Stimulated activated CD4-positive, alpha-beta T cell treated with anti-CD3 and anti-CD28 coated beads, Interleukin-1b, Interleukin-23, amount 100 ng/mL, for 4 hours (primary cell): ENCODE results near the gene DVL1.
A peak's percentile ranks its signal among the peaks of the same experiment; 100 is the strongest.
"Not testable (repeated sequence)": the region's sequence is repeated elsewhere in the genome, so short reads cannot be mapped to it uniquely, and the experiment has no call there.

Source experiments
- DNase-seq, 2 donors: peaks; one replicate each; pipeline ENCODE4 v3.0.0-alpha.2; 2020; ENCODE audit warnings: low read depth in 2 of 2

Gene DVL1

GRCh38 chr1:1373815-1374588 is 24.8 kb upstream of the DVL1 start:
- no peak for DNase-seq

GRCh38 chr1:1373051-1373814 is 24.0 kb upstream of the DVL1 start:
- no peak for DNase-seq

GRCh38 chr1:1371746-1372711 is 22.8 kb upstream of the DVL1 start:
- DNase-seq, result peak; percentile 71 to 76

GRCh38 chr1:1371364-1371745 is 22.1 kb upstream of the DVL1 start:
- no peak for DNase-seq

- no peak for DNase-seq
These were observed 21.6 kb upstream of the DVL1 start for GRCh38 chr1:1370771-1371300.

GRCh38 chr1:1370094-1370493 is 20.9 kb upstream of the DVL1 start:
- DNase-seq, result not testable (repeated sequence)

GRCh38 chr1:1367315-1367714 is 18.1 kb upstream of the DVL1 start:
- no peak for DNase-seq

- no peak for DNase-seq
These were observed 17.5 kb upstream of the DVL1 start for GRCh38 chr1:1366699-1367066.

GRCh38 chr1:1365875-1366698 is 16.9 kb upstream of the DVL1 start:
- DNase-seq, result no peak

- DNase-seq, result no peak
These were observed 15.0 kb upstream of the DVL1 start for GRCh38 chr1:1364266-1364665.

- DNase-seq, result no peak
These were observed 12.8 kb upstream of the DVL1 start for GRCh38 chr1:1361982-1362423.

GRCh38 chr1:1361233-1361981 is 12.2 kb upstream of the DVL1 start:
- no peak for DNase-seq

GRCh38 chr1:1360506-1361169 is 11.4 kb upstream of the DVL1 start:
- DNase-seq, result no peak

- no peak for DNase-seq
These were observed 10.6 kb upstream of the DVL1 start for GRCh38 chr1:1359664-1360468.

- DNase-seq, result no peak
These were observed 10.1 kb upstream of the DVL1 start for GRCh38 chr1:1359308-1359663.

GRCh38 chr1:1358433-1359271 is 9.4 kb upstream of the DVL1 start, which contains the start of gene MXRA8:
MXRA8 (minus strand) TSS chr1:1358555; CDS start chr1:1358504, 51 bp downstream.
- DNase-seq, result no peak

GRCh38 chr1:1357871-1358432 is 8.7 kb upstream of the DVL1 start:
- no peak for DNase-seq
